ENCODE results near the gene PPP2R5E. TPM values are rescaled to one million over a fixed set of nuclear protein-coding genes. Genes with fewer than 3 reads are reported as not detected.

Gene PPP2R5E
- total and polyA plus RNA-seq, 10 of the 15 experiments (the other 5 are each of a cell fraction or from before 2014, with no cell fraction given), result 11.4 to 56.2 (median 22.7) TPM

DNA sequence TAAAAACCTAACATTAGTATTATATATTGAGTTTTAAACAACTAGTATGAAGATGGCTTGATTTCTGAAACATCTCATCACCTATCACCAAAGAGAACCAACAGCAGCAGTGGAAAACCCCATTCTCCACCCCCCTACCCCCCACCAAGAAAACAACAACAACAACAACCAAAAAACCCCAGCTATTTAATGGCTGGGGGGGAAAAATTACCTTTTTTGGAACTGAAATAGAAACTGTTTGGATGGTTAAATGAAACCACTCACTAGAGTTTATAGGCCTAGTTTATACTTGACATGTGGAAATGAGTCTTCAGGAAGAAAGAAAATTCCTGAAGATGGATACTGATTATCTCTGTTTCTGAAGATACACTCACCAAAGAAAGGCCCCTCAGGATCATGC is 30.3 kb downstream of the PPP2R5E start (continued):
- TF ChIP-seq EP300 (IDR thresholded peaks at IDR 0.05; ENCODE audit: borderline replicate concordance in 1 of 2, control insufficient read depth in 1 of 2, low read depth in 2 of 2, low read length in 2 of 2) (peak in 1 of 2 experiments; percentile 33; a peak in 1 of 4 replicates), ZZZ3 (IDR thresholded peaks at IDR 0.05; ENCODE audit: control insufficient read depth, insufficient read length, low read depth) (no peak), POLR2AphosphoS5 (IDR thresholded peaks at IDR 0.05; ENCODE audit: low read length) (no peak), PAX8 (IDR thresholded peaks at IDR 0.05) (no peak), KLF5 (IDR thresholded peaks at IDR 0.05; ENCODE audit: partially characterized antibody) (no peak), MAX (IDR thresholded peaks at IDR 0.05; ENCODE audit: low read depth, low read length) (no peak), SREBF1 (IDR thresholded peaks at IDR 0.05; ENCODE audit: low read length) (no peak), EED (IDR thresholded peaks at IDR 0.05; ENCODE audit: low read depth) (no peak), SMAD5 (IDR thresholded peaks at IDR 0.05; ENCODE audit: low read depth) (no peak), NKRF (conservative IDR thresholded peaks at IDR 0.05) (no peak), IKZF2 (IDR thresholded peaks at IDR 0.05) (peak; percentile 71; a peak in 3 of 4 replicates), MTA2 (IDR thresholded peaks at IDR 0.05; ENCODE audit: low read depth) (0 out of 2 replicates have a peak, but pooled peaks have one; percentile 17), RELA (IDR thresholded peaks at IDR 0.05; ENCODE audit: borderline replicate concordance, partially characterized antibody) (peak; percentile 66)
- TF ChIP-seq, protein P1, sequence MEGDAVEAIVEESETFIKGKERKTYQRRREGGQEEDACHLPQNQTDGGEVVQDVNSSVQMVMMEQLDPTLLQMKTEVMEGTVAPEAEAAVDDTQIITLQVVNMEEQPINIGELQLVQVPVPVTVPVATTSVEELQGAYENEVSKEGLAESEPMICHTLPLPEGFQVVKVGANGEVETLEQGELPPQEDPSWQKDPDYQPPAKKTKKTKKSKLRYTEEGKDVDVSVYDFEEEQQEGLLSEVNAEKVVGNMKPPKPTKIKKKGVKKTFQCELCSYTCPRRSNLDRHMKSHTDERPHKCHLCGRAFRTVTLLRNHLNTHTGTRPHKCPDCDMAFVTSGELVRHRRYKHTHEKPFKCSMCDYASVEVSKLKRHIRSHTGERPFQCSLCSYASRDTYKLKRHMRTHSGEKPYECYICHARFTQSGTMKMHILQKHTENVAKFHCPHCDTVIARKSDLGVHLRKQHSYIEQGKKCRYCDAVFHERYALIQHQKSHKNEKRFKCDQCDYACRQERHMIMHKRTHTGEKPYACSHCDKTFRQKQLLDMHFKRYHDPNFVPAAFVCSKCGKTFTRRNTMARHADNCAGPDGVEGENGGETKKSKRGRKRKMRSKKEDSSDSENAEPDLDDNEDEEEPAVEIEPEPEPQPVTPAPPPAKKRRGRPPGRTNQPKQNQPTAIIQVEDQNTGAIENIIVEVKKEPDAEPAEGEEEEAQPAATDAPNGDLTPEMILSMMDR (IDR thresholded peaks at IDR 0.05 in 2 of 3, conservative IDR thresholded peaks at IDR 0.05 in 1 of 3; ENCODE audit: control insufficient read depth in 2 of 3, extremely low read depth in 1 of 3, insufficient read depth in 1 of 3, low read depth in 3 of 3, low read length in 3 of 3), result no peak
- TF ChIP-seq, protein P2, sequence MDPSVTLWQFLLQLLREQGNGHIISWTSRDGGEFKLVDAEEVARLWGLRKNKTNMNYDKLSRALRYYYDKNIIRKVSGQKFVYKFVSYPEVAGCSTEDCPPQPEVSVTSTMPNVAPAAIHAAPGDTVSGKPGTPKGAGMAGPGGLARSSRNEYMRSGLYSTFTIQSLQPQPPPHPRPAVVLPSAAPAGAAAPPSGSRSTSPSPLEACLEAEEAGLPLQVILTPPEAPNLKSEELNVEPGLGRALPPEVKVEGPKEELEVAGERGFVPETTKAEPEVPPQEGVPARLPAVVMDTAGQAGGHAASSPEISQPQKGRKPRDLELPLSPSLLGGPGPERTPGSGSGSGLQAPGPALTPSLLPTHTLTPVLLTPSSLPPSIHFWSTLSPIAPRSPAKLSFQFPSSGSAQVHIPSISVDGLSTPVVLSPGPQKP (IDR thresholded peaks at IDR 0.05; ENCODE audit: low read depth, low read length), result no peak

Measured in GM12878 (cell line).